ENCODE data around the gene RPS5.

RPS5 gene

DNA sequence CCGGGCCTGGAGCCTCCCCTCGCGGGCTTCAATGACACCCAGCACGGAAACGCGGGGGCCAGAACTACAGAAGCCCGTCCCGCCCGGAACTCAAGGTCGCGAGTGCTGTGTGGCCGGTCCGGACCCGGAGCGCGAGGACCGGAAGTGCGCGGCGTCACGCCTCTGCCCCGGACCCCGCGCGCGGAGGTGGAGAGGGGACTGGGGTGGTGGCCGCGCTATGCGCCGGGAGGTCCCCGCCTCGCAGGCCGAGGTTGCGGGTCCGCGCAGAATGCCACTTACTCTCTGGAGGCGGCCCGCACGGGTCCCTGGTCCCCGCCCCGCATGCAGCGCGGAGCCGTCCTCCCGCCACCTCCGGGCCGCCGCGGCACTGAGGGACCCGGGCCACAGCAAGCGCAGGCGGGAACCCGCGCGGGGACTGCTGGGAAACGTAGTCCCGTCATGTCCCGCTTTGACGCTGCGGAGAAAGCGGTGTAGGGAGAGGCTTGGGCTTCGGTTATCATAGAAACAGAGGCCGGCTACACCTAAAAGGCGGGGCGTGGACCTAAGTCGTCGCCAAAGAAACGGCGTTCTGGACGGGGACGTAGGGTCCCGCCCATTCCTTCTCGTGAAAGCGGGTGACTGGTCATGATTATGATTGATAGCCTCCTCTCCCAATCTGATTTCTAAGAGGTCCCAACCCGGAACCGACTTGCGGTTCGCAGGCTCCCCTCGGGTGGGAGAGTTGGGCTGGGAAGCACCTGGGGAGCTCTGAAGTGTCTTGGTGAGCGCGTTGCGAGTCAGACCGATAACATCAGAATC lies 6.2 kb upstream of the RPS5 start, which contains the start of gene ZNF837:
ZNF837 (minus strand) TSS at position 369 of the 798 bp plus-strand sequence. CDS start 11,698 bp downstream, outside the sequence.
- peak within 1 kb of the TSS; percentile 74 for H3K4me3 ChIP-seq (ENCODE audit: low read depth, low read length)
- DNase-seq (ENCODE audit: low read depth), result peak; percentile 100
- TF ChIP-seq, protein P1, sequence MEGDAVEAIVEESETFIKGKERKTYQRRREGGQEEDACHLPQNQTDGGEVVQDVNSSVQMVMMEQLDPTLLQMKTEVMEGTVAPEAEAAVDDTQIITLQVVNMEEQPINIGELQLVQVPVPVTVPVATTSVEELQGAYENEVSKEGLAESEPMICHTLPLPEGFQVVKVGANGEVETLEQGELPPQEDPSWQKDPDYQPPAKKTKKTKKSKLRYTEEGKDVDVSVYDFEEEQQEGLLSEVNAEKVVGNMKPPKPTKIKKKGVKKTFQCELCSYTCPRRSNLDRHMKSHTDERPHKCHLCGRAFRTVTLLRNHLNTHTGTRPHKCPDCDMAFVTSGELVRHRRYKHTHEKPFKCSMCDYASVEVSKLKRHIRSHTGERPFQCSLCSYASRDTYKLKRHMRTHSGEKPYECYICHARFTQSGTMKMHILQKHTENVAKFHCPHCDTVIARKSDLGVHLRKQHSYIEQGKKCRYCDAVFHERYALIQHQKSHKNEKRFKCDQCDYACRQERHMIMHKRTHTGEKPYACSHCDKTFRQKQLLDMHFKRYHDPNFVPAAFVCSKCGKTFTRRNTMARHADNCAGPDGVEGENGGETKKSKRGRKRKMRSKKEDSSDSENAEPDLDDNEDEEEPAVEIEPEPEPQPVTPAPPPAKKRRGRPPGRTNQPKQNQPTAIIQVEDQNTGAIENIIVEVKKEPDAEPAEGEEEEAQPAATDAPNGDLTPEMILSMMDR (IDR thresholded peaks at IDR 0.05; ENCODE audit: low read depth, low read length, missing control alignments), result no peak

GRCh38 chr19:58381460-58382212 lies 5.4 kb upstream of the RPS5 start:
- H3K4me3 ChIP-seq (ENCODE audit: low read depth, low read length), result peak overlapping the region; percentile 74
- TF ChIP-seq, protein P1 (IDR thresholded peaks at IDR 0.05; ENCODE audit: low read depth, low read length, missing control alignments), result no peak
- DNase-seq (ENCODE audit: low read depth), result no peak

DNA sequence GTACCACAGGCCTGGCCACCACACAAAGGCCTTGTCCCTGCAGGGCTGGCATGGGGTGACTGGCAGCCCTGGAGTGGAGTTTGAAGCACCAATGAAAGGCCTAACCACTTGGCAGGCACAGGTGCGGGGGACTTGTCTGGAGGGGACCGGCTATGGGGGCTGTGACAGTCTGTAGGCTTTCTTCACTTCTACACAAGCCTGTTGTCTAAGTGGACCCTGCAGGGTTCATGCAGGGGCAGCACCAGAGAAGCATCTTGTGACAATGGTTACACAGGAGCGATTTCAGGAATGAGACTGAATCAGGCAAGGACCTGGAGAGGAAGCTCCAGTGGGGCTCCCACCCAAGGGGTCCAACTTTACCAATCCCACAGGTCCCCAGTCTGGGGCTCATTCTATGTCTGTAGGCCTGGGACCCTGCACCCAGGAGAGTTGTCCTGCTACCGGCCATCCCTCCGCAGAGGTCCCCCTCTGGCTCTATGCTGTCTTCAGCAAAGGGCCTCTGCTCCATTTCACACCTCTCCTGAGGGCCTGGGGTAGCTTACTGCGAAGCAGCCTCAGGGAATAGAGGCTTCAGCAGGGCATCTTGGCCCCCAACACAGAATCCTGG lies 4.0 kb upstream of the RPS5 start:
- DNase-seq (ENCODE audit: low read depth), result no peak
- no peak overlapping the region for H3K4me3 ChIP-seq (ENCODE audit: low read depth, low read length)
- TF ChIP-seq, protein P1 (IDR thresholded peaks at IDR 0.05; ENCODE audit: low read depth, low read length, missing control alignments), result no peak

- H3K4me3 ChIP-seq (ENCODE audit: low read depth, low read length), result peak overlapping the region; percentile 88
- no peak for DNase-seq (ENCODE audit: low read depth)
- TF ChIP-seq, protein P1 (IDR thresholded peaks at IDR 0.05; ENCODE audit: low read depth, low read length, missing control alignments), result no peak
These were observed 1.7 kb upstream of the RPS5 start for GRCh38 chr19:58385313-58385890.

GRCh38 chr19:58385891-58386575 lies 1.0 kb upstream of the RPS5 start:
- no peak for DNase-seq (ENCODE audit: low read depth)
- TF ChIP-seq, protein P1 (IDR thresholded peaks at IDR 0.05; ENCODE audit: low read depth, low read length, missing control alignments), result no peak
- peak overlapping the region; percentile 88 for H3K4me3 ChIP-seq (ENCODE audit: low read depth, low read length)
